NCI-H460 (cell line): ENCODE data around the gene FGF9. TPM values are rescaled to one million over a fixed set of nuclear protein-coding genes. Genes with fewer than 3 reads are reported as not detected.

ENCODE experiments used
- DNase-seq: peaks from one replicate; pipeline ENCODE4 v3.0.0-alpha.2; 2016; ENCODE audit warnings: low read depth; ENCODE audit errors: extremely low read depth
- total RNA-seq: library from RNA; depleted of rRNA; stranded (reverse); fragments of >200 nt; shearing (Covaris generic); gene quantifications from 2 replicates; pipeline ENCODE4 v1.2.3, GENCODE V29; 2014; rRNA removed

The FGF9 gene
- total RNA-seq, 1 experiment from 2014 or later, result not detected

GRCh38 chr13:21752501-21752900 lies 81.6 kb downstream of the FGF9 start:
- DNase-seq, result no peak

- DNase-seq, result no peak
Measured at GRCh38 chr13:21753117-21753729, 82.3 kb downstream of the FGF9 start.

Other genes with a start within 250 kb of the FGF9 start
- gene ZDHHC20, start 211.8 kb upstream of the FGF9 start, total RNA-seq, result 39.2 and 42.2 TPM in 2 replicates
- 41.7 and 42.1 TPM in 2 replicates for gene MICU2, start 66.9 kb upstream of the FGF9 start, total RNA-seq